K562 (cell line): Measurements from ENCODE around the gene TBX10. TPM values are rescaled to one million over a fixed set of nuclear protein-coding genes. Genes with fewer than 3 reads are reported as not detected.
A peak's percentile ranks its signal among the peaks of the same experiment; 100 is the strongest.

Experiments used
- ATF1 ChIP-seq, 2 experiments: fragments of 450-650 bp in 1 of 2; IDR thresholded peaks; 2 replicates each; pipeline ENCODE4 v1.6.1; 2016; ENCODE audit warnings: missing compliant biosample characterization in 1 of 2, missing genetic modification characterization in 1 of 2
- C11orf30 ChIP-seq: fragments of 450-650 bp; IDR thresholded peaks from 2 replicates; pipeline ENCODE4 v1.6.1; 2016; ENCODE audit warnings: low read depth, mild to moderate bottlenecking
- CCNT2 ChIP-seq: IDR thresholded peaks from 2 replicates; pipeline ENCODE4 v1.6.1; 2011; ENCODE audit warnings: borderline replicate concordance, low read depth, mild to moderate bottlenecking, moderate library complexity, mixed read lengths, low read length; ENCODE audit not compliant: insufficient read length; ENCODE audit errors: extremely low read depth
- CXXC5 ChIP-seq: fragments of 250-450 bp; sonication (Bioruptor Pico); IDR thresholded peaks from 2 replicates; pipeline ENCODE4 v1.8.0; 2022; ENCODE audit warnings: inconsistent platforms, mild to moderate bottlenecking, moderate library complexity
- MAZ ChIP-seq, 2 experiments: fragments of 450-650 bp in 1 of 2; sonication (generic) in 1 of 2; formaldehyde crosslinking; IDR thresholded peaks in 1 of 2; conservative IDR thresholded peaks in 1 of 2; 2 replicates each; pipeline versions ENCODE4 v1.4.0 to v1.5.0; 2020; ENCODE audit warnings: mild to moderate bottlenecking in 1 of 2, missing genetic modification reagents in 1 of 2
- MCM2 ChIP-seq: fragments of 450-650 bp; IDR thresholded peaks from 2 replicates; pipeline ENCODE4 v1.6.1; 2017; ENCODE audit warnings: low read depth, mild to moderate bottlenecking
- RFX1 ChIP-seq: fragments of 450-650 bp; IDR thresholded peaks from 2 replicates; pipeline ENCODE4 v1.6.1; 2016; ENCODE audit warnings: mild to moderate bottlenecking, moderate library complexity
- SETDB1 ChIP-seq: IDR thresholded peaks from one replicate; pipeline ENCODE4 v1.6.1; 2012; ENCODE audit warnings: low read length, control low read depth, inconsistent platforms
- SMARCA5 ChIP-seq: fragments of 450-650 bp; IDR thresholded peaks from 2 replicates; pipeline ENCODE4 v1.6.1; 2016
- ZNF134 ChIP-seq: fragments of 250-450 bp; sonication (Bioruptor Pico); conservative IDR thresholded peaks from 2 replicates; pipeline ENCODE4 v1.4.0; 2020
- polyA plus RNA-seq, 8 experiments: library from polyadenylated mRNA; depleted of rRNA in 4 of 8; stranded (reverse) in 5 of 8; unstranded in 3 of 8; fragments of >200 nt; fragmentation: Nextera tagmentation in 2 of 8; fragmentation: Illumina TruSeq in 1 of 8; extraction: Ambion mirVana in 2 of 8; extraction: Trizol in 1 of 8; gene quantifications; 2 replicates each; pipeline versions ENCODE4 v1.2.1 to v1.2.3, GENCODE V29; 2011 to 2014; ENCODE audit warnings: inconsistent platforms in 1 of 8, missing spikeins in 1 of 8
- total RNA-seq, 7 experiments: library from RNA; depleted of rRNA in 6 of 7; stranded (reverse); fragments of >200 nt in 6 of 7; fragmentation: Illumina TruSeq in 2 of 7; extraction: Trizol in 2 of 7; gene quantifications; 2 replicates each; pipeline versions ENCODE4 v1.2.1 to v1.2.3, GENCODE V29; 2011 to 2021; ENCODE audit warnings: low replicate concordance in 1 of 7
- TF ChIP-seq, protein P1 (sequence below): sonication (generic); formaldehyde crosslinking; IDR thresholded peaks from 2 replicates; pipeline ENCODE4 v1.8.1; 2023; ENCODE audit warnings: mild to moderate bottlenecking, missing genetic modification reagents, moderate library complexity
- TF ChIP-seq, protein P2 (sequence below), 2 experiments: IDR thresholded peaks; 2 replicates each; pipeline ENCODE4 v1.6.1; 2011; ENCODE audit warnings: borderline replicate concordance in 1 of 2, control low read depth in 1 of 2, low read depth in 1 of 2, low read length in 1 of 2, mild to moderate bottlenecking in 1 of 2, mixed read lengths in 1 of 2, moderate library complexity in 1 of 2; ENCODE audit not compliant: insufficient read depth in 1 of 2, insufficient read length in 1 of 2, poor library complexity in 1 of 2, severe bottlenecking in 1 of 2; ENCODE audit errors: extremely low read depth in 1 of 2
- TF ChIP-seq, protein P3 (sequence below): sonication (generic); formaldehyde crosslinking; IDR thresholded peaks from 2 replicates; pipeline ENCODE4 v1.8.0; 2022; ENCODE audit warnings: mild to moderate bottlenecking, missing genetic modification reagents
- TF ChIP-seq, protein P4 (sequence below): fragments of 450-650 bp; IDR thresholded peaks from 2 replicates; pipeline ENCODE4 v1.6.1; 2016
- TF ChIP-seq, protein P5 (sequence below): sonication (generic); formaldehyde crosslinking; IDR thresholded peaks from 2 replicates; pipeline ENCODE4 v1.8.0; 2022; ENCODE audit warnings: missing genetic modification reagents, mild to moderate bottlenecking, moderate library complexity, borderline replicate concordance
- TF ChIP-seq, protein P6 (sequence below): fragments of 250-450 bp; sonication (Bioruptor Pico); IDR thresholded peaks from 2 replicates; pipeline ENCODE4 v1.5.0; 2020; ENCODE audit warnings: mild to moderate bottlenecking

Gene TBX10
- total and polyA plus RNA-seq, 9 of the 15 experiments (the other 6 are each of a cell fraction or from before 2014, with no cell fraction given) = not detected

DNA sequence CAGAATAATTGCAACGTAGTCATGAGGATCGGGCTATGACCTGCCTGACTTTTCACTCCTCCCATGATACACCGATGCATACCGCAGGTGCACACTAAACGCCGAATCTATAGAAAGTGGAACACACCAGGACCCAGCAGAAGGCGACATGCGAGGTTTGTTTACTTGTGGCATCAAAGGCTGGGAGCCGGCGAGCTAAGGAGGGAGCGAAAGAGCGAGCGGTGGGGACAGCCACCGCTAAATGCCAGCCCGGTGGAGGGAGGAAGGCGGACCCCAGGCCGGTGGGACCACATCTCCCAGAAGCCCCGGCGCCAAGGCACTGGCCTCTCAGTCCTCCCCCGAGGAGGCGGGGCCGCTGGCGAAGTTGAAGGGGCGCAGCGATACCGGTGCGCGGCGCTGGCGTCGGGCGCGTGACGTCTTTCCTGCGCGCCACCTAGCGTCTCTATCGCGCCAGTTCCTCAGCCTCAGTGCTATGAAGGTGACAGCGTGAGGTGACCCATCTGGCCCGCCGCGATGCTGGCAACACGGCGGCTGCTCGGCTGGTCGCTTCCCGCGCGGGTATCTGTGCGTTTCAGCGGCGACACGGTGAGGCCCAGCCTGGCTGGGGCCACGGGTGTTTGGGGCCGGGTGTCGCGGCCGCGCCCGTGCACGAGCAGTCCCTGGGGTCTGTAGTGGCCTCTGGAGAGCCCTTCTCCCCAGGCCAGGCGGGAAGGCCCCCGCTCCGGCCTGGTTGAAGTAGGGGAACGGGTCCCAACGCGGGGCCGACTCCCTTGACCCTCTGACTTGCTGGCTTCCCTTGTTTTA, 32.9 kb downstream of the TBX10 start, which contains the start of gene NDUFV1 (continued):
- TF ChIP-seq, protein P1, sequence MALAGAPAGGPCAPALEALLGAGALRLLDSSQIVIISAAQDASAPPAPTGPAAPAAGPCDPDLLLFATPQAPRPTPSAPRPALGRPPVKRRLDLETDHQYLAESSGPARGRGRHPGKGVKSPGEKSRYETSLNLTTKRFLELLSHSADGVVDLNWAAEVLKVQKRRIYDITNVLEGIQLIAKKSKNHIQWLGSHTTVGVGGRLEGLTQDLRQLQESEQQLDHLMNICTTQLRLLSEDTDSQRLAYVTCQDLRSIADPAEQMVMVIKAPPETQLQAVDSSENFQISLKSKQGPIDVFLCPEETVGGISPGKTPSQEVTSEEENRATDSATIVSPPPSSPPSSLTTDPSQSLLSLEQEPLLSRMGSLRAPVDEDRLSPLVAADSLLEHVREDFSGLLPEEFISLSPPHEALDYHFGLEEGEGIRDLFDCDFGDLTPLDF (CRISPR knock-in tag) = no peak
- TF ChIP-seq, protein P2, sequence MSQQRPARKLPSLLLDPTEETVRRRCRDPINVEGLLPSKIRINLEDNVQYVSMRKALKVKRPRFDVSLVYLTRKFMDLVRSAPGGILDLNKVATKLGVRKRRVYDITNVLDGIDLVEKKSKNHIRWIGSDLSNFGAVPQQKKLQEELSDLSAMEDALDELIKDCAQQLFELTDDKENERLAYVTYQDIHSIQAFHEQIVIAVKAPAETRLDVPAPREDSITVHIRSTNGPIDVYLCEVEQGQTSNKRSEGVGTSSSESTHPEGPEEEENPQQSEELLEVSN (IDR thresholded peaks at IDR 0.05; ENCODE audit: borderline replicate concordance in 1 of 2, extremely low read depth in 1 of 2, insufficient read depth in 1 of 2, insufficient read length in 1 of 2, low read depth in 1 of 2, low read length in 1 of 2, poor library complexity in 1 of 2, severe bottlenecking in 1 of 2) = peak; percentile 26 to 49
- TF ChIP-seq C11orf30 (peak; percentile 99), RFX1 (no peak), MCM2 (no peak), ATF1 (CRISPR knock-in tag; IDR thresholded peaks at IDR 0.05) (peak; percentile 98), ATF1 (tag; IDR thresholded peaks at IDR 0.05) (peak; percentile 99), ZNF134 (CRISPR knock-in tag) (no peak), SMARCA5 (no peak), SETDB1 (peak; percentile 79), MAZ (CRISPR knock-in tag; conservative IDR thresholded peaks at IDR 0.05 in 1 of 2, IDR thresholded peaks at IDR 0.05 in 1 of 2) (peak; percentile 83 to 89), CXXC5 (peak; percentile 97), CCNT2 (peak; percentile 78)
- TF ChIP-seq, protein P3, sequence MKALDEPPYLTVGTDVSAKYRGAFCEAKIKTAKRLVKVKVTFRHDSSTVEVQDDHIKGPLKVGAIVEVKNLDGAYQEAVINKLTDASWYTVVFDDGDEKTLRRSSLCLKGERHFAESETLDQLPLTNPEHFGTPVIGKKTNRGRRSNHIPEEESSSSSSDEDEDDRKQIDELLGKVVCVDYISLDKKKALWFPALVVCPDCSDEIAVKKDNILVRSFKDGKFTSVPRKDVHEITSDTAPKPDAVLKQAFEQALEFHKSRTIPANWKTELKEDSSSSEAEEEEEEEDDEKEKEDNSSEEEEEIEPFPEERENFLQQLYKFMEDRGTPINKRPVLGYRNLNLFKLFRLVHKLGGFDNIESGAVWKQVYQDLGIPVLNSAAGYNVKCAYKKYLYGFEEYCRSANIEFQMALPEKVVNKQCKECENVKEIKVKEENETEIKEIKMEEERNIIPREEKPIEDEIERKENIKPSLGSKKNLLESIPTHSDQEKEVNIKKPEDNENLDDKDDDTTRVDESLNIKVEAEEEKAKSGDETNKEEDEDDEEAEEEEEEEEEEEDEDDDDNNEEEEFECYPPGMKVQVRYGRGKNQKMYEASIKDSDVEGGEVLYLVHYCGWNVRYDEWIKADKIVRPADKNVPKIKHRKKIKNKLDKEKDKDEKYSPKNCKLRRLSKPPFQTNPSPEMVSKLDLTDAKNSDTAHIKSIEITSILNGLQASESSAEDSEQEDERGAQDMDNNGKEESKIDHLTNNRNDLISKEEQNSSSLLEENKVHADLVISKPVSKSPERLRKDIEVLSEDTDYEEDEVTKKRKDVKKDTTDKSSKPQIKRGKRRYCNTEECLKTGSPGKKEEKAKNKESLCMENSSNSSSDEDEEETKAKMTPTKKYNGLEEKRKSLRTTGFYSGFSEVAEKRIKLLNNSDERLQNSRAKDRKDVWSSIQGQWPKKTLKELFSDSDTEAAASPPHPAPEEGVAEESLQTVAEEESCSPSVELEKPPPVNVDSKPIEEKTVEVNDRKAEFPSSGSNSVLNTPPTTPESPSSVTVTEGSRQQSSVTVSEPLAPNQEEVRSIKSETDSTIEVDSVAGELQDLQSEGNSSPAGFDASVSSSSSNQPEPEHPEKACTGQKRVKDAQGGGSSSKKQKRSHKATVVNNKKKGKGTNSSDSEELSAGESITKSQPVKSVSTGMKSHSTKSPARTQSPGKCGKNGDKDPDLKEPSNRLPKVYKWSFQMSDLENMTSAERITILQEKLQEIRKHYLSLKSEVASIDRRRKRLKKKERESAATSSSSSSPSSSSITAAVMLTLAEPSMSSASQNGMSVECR (CRISPR knock-in tag) = peak; percentile 98
- TF ChIP-seq, protein P4, sequence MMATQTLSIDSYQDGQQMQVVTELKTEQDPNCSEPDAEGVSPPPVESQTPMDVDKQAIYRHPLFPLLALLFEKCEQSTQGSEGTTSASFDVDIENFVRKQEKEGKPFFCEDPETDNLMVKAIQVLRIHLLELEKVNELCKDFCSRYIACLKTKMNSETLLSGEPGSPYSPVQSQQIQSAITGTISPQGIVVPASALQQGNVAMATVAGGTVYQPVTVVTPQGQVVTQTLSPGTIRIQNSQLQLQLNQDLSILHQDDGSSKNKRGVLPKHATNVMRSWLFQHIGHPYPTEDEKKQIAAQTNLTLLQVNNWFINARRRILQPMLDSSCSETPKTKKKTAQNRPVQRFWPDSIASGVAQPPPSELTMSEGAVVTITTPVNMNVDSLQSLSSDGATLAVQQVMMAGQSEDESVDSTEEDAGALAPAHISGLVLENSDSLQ = peak; percentile 49
- TF ChIP-seq, protein P5, sequence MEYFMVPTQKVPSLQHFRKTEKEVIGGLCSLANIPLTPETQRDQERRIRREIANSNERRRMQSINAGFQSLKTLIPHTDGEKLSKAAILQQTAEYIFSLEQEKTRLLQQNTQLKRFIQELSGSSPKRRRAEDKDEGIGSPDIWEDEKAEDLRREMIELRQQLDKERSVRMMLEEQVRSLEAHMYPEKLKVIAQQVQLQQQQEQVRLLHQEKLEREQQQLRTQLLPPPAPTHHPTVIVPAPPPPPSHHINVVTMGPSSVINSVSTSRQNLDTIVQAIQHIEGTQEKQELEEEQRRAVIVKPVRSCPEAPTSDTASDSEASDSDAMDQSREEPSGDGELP (CRISPR knock-in tag) = peak; percentile 90
- TF ChIP-seq, protein P6, sequence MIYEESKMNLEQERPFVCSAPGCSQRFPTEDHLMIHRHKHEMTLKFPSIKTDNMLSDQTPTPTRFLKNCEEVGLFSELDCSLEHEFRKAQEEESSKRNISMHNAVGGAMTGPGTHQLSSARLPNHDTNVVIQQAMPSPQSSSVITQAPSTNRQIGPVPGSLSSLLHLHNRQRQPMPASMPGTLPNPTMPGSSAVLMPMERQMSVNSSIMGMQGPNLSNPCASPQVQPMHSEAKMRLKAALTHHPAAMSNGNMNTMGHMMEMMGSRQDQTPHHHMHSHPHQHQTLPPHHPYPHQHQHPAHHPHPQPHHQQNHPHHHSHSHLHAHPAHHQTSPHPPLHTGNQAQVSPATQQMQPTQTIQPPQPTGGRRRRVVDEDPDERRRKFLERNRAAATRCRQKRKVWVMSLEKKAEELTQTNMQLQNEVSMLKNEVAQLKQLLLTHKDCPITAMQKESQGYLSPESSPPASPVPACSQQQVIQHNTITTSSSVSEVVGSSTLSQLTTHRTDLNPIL = no peak
